ENCODE data around the gene GSPT1.
"Not testable (repeated sequence)": the region's sequence is repeated elsewhere in the genome, so short reads cannot be mapped to it uniquely, and the experiment has no call there.

The GSPT1 gene

DNA sequence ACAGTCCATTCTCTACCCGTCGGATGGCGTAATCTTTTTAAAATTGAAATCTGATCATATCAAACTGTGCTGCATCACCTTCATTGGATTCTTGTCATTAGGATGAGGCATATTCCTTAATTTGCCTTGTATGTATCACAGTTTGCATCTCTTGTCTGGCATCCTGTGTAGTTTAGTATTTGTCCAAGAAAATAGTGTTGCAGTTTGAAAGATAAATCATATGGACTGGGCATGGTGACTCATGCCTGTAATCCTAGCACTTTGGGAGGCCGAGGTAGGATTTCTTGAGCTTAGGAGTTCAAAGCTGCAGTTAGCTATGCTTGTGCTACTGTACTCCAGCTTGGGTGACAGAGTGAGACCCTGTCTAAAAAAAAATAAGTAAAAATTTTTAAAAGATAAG, 58.6 kb downstream of the GSPT1 start:
- no peak for DNase-seq (ENCODE audit: low read depth)

GRCh38 chr16:11852092-11852809, 63.5 kb downstream of the GSPT1 start:
- no peak for DNase-seq (ENCODE audit: low read depth)

- peak; percentile 87 for DNase-seq (ENCODE audit: low read depth)
These were observed 64.3 kb downstream of the GSPT1 start, which contains the start of gene RSL1D1 for GRCh38 chr16:11851294-11852091. TSS of gene RSL1D1 (minus strand) at chr16:11851542. CDS start at chr16:11851512, 30 bp downstream.

DNA sequence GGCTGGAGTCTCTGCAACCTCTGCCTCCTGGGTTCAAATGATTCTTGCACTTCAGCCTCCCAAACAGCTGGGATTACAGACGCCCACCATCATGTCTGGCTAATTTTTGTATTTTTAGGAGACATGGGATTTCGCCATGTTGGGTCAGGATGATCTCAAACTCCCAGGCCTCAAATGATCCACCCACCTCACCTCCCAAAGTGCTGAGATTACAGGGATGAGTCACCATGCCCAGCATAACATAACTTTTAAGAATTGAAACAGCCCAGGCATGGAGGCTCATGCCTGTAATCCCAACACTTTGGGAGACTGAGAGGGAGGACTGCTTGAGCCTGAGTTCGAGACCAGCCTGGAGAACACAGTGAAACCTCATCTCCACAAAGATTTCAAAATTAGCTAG, 66.9 kb downstream of the GSPT1 start:
- DNase-seq (ENCODE audit: low read depth), result no peak

DNA sequence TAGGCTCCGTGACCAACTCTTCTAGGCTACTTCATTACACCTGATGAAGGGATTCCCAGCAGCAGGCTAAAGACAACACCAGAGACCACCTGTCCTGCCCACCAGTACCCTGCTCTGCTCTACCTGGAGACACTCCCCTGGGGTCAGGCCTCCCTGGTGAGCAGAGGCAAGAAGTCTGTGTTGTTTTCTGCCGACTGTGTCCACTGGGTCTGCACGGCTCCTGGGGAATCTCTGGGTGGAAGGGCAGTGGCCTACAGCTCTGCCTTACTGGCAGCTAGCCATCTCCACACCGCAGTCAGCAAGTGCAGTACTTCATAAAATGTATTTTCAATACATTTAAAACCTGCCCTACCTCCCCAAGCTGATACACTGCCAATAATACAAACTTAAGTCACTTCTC, 71.3 kb downstream of the GSPT1 start:
- no peak for DNase-seq (ENCODE audit: low read depth)

DNA sequence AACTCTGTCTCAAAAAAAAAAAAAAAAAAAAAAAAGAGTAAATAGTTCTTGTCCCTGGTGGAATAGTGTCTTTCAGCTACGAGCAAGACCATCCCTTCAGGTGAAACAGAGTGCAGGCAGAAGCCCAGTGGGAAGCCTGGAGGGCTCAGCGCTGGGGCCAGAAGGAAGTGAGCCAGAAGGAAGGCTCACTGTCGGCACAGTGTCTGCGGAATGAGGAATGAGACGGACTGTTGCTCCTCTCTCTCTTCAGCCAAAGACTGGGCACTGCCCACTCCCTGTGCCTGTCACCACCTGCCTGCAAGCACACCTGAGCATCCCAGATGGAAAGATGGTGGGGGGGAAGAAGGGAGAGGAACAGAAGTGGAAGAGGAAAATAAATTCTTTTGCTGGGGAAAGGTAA, 71.9 kb downstream of the GSPT1 start:
- no peak for DNase-seq (ENCODE audit: low read depth)

DNA sequence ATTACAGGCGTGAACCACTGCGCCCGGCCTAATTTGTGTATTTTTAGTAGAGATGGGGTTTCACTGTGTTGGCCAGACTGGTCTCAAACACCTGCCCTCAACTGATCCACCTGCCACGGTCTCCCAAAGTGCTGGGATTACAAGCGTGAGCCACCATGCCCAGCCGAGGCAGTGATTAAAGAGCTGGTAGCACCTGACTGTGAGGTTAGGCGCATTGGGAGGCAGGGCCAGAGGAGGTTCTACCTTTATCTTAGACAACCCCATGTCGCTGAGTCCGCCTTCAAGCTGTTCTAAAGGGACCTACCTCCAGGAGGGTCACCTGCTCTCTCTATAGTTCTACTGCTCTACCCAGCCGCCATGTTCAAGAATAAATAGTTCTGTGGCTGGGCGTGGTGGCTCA, 72.5 kb downstream of the GSPT1 start:
- DNase-seq (ENCODE audit: low read depth), result no peak

GRCh38 chr16:11841026-11841425, 74.7 kb downstream of the GSPT1 start:
- DNase-seq (ENCODE audit: low read depth), result no peak

DNA sequence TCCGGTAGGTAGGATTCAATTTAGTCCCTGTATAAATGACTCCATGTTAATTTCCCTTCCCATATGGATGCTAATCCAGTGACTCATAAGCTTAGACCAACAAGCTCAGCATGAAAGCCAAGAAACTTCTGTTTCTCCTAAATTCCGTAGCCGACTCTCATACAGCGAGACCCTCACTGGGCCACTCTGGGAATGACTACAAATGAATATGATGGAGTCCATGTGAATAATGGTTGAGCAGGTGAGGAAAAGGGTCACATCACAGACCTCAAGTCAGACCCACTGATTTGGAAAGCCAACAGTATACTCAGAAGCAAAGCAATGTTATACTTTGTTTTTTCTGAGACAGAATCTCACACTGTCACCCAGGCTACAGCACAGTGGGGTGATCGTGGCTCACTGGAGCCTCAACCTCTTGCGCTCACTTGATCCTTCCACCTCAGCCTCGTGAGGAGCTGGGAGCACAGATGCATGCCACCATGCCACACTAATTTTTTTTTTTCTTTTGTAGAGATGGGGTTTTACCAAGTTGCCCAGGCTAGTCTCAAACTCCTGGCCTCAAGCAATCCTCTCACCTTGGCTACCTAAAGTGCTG, 79.0 kb downstream of the GSPT1 start:
- DNase-seq (ENCODE audit: low read depth), result no peak

DNA sequence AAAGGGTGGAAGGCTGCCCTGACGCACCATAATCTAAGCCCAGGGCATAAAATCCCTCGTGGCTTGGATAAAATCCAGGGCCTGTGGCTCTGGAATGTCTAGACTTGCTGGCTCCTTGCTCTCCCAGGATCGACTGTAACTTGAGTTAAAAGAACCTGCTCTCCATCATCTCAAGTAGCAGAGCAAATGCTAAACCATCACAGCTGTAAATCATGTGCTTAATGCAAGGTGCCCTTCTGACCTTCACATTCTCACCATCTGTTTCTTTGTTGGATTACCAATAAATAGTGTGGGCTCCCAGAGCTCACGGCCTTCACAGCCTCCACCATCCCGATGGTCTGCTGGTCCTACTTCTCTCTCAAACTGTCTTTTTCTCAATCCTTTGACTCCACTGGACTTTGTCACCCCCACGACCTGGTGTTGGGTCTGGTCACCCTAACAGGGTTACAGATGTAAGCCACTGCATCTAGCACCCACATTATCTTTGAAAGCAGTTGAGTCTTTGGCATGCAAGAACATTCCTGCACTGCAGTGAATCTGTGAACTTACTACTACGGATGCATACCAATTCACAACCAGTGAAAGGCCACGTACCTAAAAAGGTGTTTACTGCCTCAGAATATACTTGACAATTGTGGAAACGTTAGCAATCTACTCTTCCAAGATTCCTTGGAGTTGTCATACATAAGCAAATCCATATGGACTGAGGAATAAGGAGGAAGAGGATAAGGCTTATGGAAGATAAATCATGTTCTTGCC, 79.7 kb downstream of the GSPT1 start:
- DNase-seq (ENCODE audit: low read depth), result no peak

- DNase-seq (ENCODE audit: low read depth), result no peak
These were observed 80.4 kb downstream of the GSPT1 start for GRCh38 chr16:11835309-11835708.

- no peak for DNase-seq (ENCODE audit: low read depth)
These were observed 81.6 kb downstream of the GSPT1 start for GRCh38 chr16:11833951-11834695.

- DNase-seq (ENCODE audit: low read depth), result no peak
These were observed 87.1 kb downstream of the GSPT1 start for GRCh38 chr16:11828696-11829095.

GRCh38 chr16:11825520-11826165, 90.1 kb downstream of the GSPT1 start:
- DNase-seq (ENCODE audit: low read depth), result not testable (repeated sequence)

- DNase-seq (ENCODE audit: low read depth), result no peak
These were observed 91.4 kb downstream of the GSPT1 start for GRCh38 chr16:11824362-11824761.

GRCh38 chr16:11823645-11824044, 92.1 kb downstream of the GSPT1 start:
- not testable (repeated sequence) for DNase-seq (ENCODE audit: low read depth)

- DNase-seq (ENCODE audit: low read depth), result no peak
These were observed 96.0 kb downstream of the GSPT1 start for GRCh38 chr16:11819798-11820197.

DNA sequence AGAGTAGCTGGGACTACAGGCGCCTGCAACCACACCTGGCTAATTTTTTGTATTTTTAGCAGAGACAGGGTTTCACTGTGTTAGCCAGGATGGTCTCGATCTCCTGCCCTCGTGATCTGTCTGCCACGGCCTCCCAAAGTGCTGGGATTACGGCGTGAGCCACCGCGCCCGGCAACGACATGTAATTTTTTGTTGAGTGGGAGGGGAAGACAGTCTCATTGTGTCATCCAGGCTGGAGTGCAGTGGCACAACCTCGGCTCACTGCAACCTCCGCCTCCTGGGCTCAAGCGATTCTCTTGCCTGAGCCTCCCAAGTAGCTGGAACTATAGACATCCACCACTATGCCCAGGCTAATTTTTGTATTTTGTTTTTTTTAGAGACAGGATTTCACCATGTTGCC, 96.8 kb downstream of the GSPT1 start:
- DNase-seq (ENCODE audit: low read depth), result not testable (repeated sequence)
